CD4-positive, CD25-positive, alpha-beta regulatory T cell (primary cell): Measurements from ENCODE around the gene DCAF5. TPM values are rescaled to one million over a fixed set of nuclear protein-coding genes. Genes with fewer than 3 reads are reported as not detected.
A peak's percentile ranks its signal among the peaks of the same experiment; 100 is the strongest.
"Not testable (repeated sequence)": the region's sequence is repeated elsewhere in the genome, so short reads cannot be mapped to it uniquely, and the experiment has no call there.

ENCODE experiments used
- ATAC-seq, 2 donors: fragments of 150-1000 bp; cut with Tn5 transposase; one replicate each; pipeline ENCODE4 v1.10.0; 2021; ENCODE audit warnings: low read depth in 2 of 2, moderate number of reproducible peaks in 2 of 2, moderate library complexity in 1 of 2
- DNase-seq, 3 donors: peaks; one replicate each; pipeline versions ENCODE4 v3.0.0 to v3.0.0-alpha.2; 2012 to 2022; ENCODE audit warnings: mixed read lengths in 1 of 3
- H3K27ac ChIP-seq: one replicate; pipeline ENCODE4 v1.7.0; 2013; ENCODE audit warnings: mild to moderate bottlenecking, low read length; ENCODE audit not compliant: insufficient read depth, poor library complexity, severe bottlenecking
- H3K27me3 ChIP-seq: one replicate; pipeline ENCODE4 v1.7.0; 2013; ENCODE audit warnings: low read length; ENCODE audit not compliant: control insufficient read depth, insufficient read depth
- H3K36me3 ChIP-seq: one replicate; pipeline ENCODE4 v1.7.0; 2013; ENCODE audit warnings: mild to moderate bottlenecking, low read length, moderate library complexity; ENCODE audit not compliant: control insufficient read depth, insufficient read depth
- H3K4me1 ChIP-seq: 2 replicates; pipeline ENCODE4 v1.7.0; 2013; ENCODE audit warnings: mild to moderate bottlenecking, low read length; ENCODE audit not compliant: insufficient read depth, control insufficient read depth, poor library complexity, severe bottlenecking
- H3K4me3 ChIP-seq: one replicate; pipeline ENCODE4 v1.7.0; 2013; ENCODE audit warnings: low read depth, mild to moderate bottlenecking, low read length, moderate library complexity
- H3K9me3 ChIP-seq, 2 experiments: 1 replicate in 1 of 2; 2 replicates in 1 of 2; pipeline ENCODE4 v1.7.0; 2013; ENCODE audit warnings: low read length in 2 of 2, mild to moderate bottlenecking in 1 of 2, moderate library complexity in 1 of 2; ENCODE audit not compliant: control insufficient read depth in 2 of 2
- H3K27ac Mint-ChIP-seq, 3 donors: one replicate each; pipeline ENCODE4 v1.8.0; 2020 to 2022; ENCODE audit warnings: mild to moderate bottlenecking in 3 of 3, mixed read lengths in 3 of 3, moderate library complexity in 2 of 3
- H3K27me3 Mint-ChIP-seq: one replicate; pipeline ENCODE4 v1.8.0; 2022; ENCODE audit warnings: mild to moderate bottlenecking, mixed read lengths
- H3K36me3 Mint-ChIP-seq: one replicate; pipeline ENCODE4 v1.8.0; 2020; ENCODE audit warnings: mixed read lengths
- H3K4me1 Mint-ChIP-seq, 4 donors: one replicate each; pipeline ENCODE4 v1.8.0; 2020 to 2022; ENCODE audit warnings: mixed read lengths in 4 of 4, mild to moderate bottlenecking in 1 of 4
- H3K4me3 Mint-ChIP-seq, 4 donors: one replicate each; pipeline ENCODE4 v1.8.0; 2020 to 2022; ENCODE audit warnings: mild to moderate bottlenecking in 4 of 4, mixed read lengths in 4 of 4, moderate library complexity in 3 of 4
- H3K9me3 Mint-ChIP-seq, 7 donors: one replicate each; pipeline ENCODE4 v1.8.0; 2020 to 2022; ENCODE audit warnings: mixed read lengths in 7 of 7, mild to moderate bottlenecking in 3 of 7, moderate library complexity in 2 of 7
- polyA plus RNA-seq, 4 donors: library from polyadenylated mRNA; unstranded; fragments of 300-500 nt; fragmentation: Illumina TruSeq; gene quantifications; one replicate each; pipeline ENCODE4 v1.2.3, GENCODE V29; 2021
- total RNA-seq: library from RNA; stranded (reverse); gene quantifications from one replicate; pipeline ENCODE4 v1.2.3, GENCODE V29; 2022

DCAF5 gene
- total and polyA plus RNA-seq, 5 donors from 2014 or later: 43.9 to 56.9 (median 53.5) TPM

- not testable (repeated sequence) for H3K27me3 Mint-ChIP-seq, H3K27ac ChIP-seq, H3K4me1 ChIP-seq, H3K27me3 ChIP-seq, H3K9me3 ChIP-seq, H3K4me3 ChIP-seq, H3K4me3 Mint-ChIP-seq, H3K9me3 Mint-ChIP-seq, ATAC-seq, H3K27ac Mint-ChIP-seq, DNase-seq
- peaks cover 52% of the 10 kb centered on the region for H3K36me3 ChIP-seq
- peaks cover 44% of the 10 kb centered on the region for H3K36me3 Mint-ChIP-seq
- H3K4me1 Mint-ChIP-seq: peaks cover 11 to 25% (median 16%) of the 10 kb centered on the region in 4 donors
These were observed 75.7 kb downstream of the DCAF5 start for GRCh38 chr14:69077185-69077584.

GRCh38 chr14:69076341-69076740 is 76.6 kb downstream of the DCAF5 start:
- ATAC-seq (no peak), DNase-seq (no peak)
- Mint-ChIP-seq H3K27ac (no peak overlapping the region), H3K27me3 (no peaks in the 10 kb centered on the region), H3K4me3 (no peak overlapping the region), H3K9me3 (peaks cover 0 to 1% (median 0%) of the 10 kb centered on the region in 7 donors), H3K4me1 (peaks cover 9 to 20% (median 14%) of the 10 kb centered on the region in 4 donors), H3K36me3 (peaks cover 41% of the 10 kb centered on the region)
- H3K4me3 ChIP-seq: no peak overlapping the region
- H3K4me1 ChIP-seq: no peaks in the 10 kb centered on the region
- H3K36me3 ChIP-seq: peaks cover 52% of the 10 kb centered on the region
- no peaks in the 10 kb centered on the region for H3K27me3 ChIP-seq
- H3K27ac ChIP-seq: no peak overlapping the region
- no peaks in the 10 kb centered on the region for H3K9me3 ChIP-seq

- H3K27ac Mint-ChIP-seq: no peak overlapping the region
- no peak overlapping the region for H3K4me3 Mint-ChIP-seq
- Histone ChIP-seq H3K9me3 (no peaks in the 10 kb centered on the region), H3K27me3 (no peaks in the 10 kb centered on the region), H3K4me1 (no peaks in the 10 kb centered on the region), H3K27ac (no peak overlapping the region), H3K4me3 (no peak overlapping the region), H3K36me3 (peaks cover 60% of the 10 kb centered on the region)
- H3K9me3 Mint-ChIP-seq: peaks cover 0 to 1% (median 0%) of the 10 kb centered on the region in 7 donors
- peaks cover 5 to 14% (median 9%) of the 10 kb centered on the region in 4 donors for H3K4me1 Mint-ChIP-seq
- peaks cover 49% of the 10 kb centered on the region for H3K36me3 Mint-ChIP-seq
- DNase-seq (no peak), ATAC-seq (no peak)
- H3K27me3 Mint-ChIP-seq: no peaks in the 10 kb centered on the region
These were observed 79.0 kb downstream of the DCAF5 start for GRCh38 chr14:69073915-69074314.

GRCh38 chr14:69073429-69073828 is 79.5 kb downstream of the DCAF5 start:
- Histone ChIP-seq H3K36me3 (peaks cover 61% of the 10 kb centered on the region), H3K9me3 (no peaks in the 10 kb centered on the region), H3K27ac (no peak overlapping the region), H3K4me1 (no peaks in the 10 kb centered on the region), H3K4me3 (no peak overlapping the region), H3K27me3 (no peaks in the 10 kb centered on the region)
- Mint-ChIP-seq H3K9me3 (peaks cover 0 to 1% (median 0%) of the 10 kb centered on the region in 7 donors), H3K36me3 (peaks cover 45% of the 10 kb centered on the region), H3K27ac (no peak overlapping the region), H3K4me3 (no peak overlapping the region), H3K27me3 (no peaks in the 10 kb centered on the region), H3K4me1 (peaks cover 3 to 13% (median 8%) of the 10 kb centered on the region in 4 donors)
- no peak for DNase-seq
- no peak for ATAC-seq

- Mint-ChIP-seq H3K36me3 (peaks cover 48% of the 10 kb centered on the region), H3K27ac (peak overlapping the region; percentile 4 to 83 (median 75)), H3K4me1 (peaks cover 3 to 10% (median 8%) of the 10 kb centered on the region in 4 donors), H3K4me3 (no peak overlapping the region), H3K27me3 (no peaks in the 10 kb centered on the region), H3K9me3 (peaks cover 0 to 1% (median 0%) of the 10 kb centered on the region in 7 donors)
- Histone ChIP-seq H3K4me3 (no peak overlapping the region), H3K27me3 (no peaks in the 10 kb centered on the region), H3K27ac (no peak overlapping the region), H3K9me3 (no peaks in the 10 kb centered on the region), H3K36me3 (peaks cover 60% of the 10 kb centered on the region), H3K4me1 (no peaks in the 10 kb centered on the region)
- no peak for DNase-seq
- no peak for ATAC-seq
These were observed 80.3 kb downstream of the DCAF5 start for GRCh38 chr14:69072584-69072983.

- no peak overlapping the region for H3K27ac ChIP-seq
- no peaks in the 10 kb centered on the region for H3K4me1 ChIP-seq
- no peaks in the 10 kb centered on the region for H3K27me3 ChIP-seq
- Mint-ChIP-seq H3K36me3 (peaks cover 44% of the 10 kb centered on the region), H3K27me3 (no peaks in the 10 kb centered on the region), H3K9me3 (no peaks in the 10 kb centered on the region), H3K4me3 (no peak overlapping the region), H3K4me1 (peaks cover 4 to 15% (median 8%) of the 10 kb centered on the region in 4 donors), H3K27ac (peak overlapping the region in 1 of 3 donors; percentile 50)
- no peak for ATAC-seq
- H3K36me3 ChIP-seq: peaks cover 50% of the 10 kb centered on the region
- H3K4me3 ChIP-seq: no peak overlapping the region
- DNase-seq: no peak
- H3K9me3 ChIP-seq: no peaks in the 10 kb centered on the region
These were observed 84.0 kb downstream of the DCAF5 start for GRCh38 chr14:69068744-69069421.

GRCh38 chr14:69066396-69067171 is 86.3 kb downstream of the DCAF5 start:
- Histone ChIP-seq H3K27ac (no peak overlapping the region), H3K27me3 (no peaks in the 10 kb centered on the region), H3K4me1 (no peaks in the 10 kb centered on the region), H3K4me3 (no peak overlapping the region), H3K36me3 (peaks cover 47% of the 10 kb centered on the region), H3K9me3 (no peaks in the 10 kb centered on the region)
- Mint-ChIP-seq H3K27me3 (no peaks in the 10 kb centered on the region), H3K4me1 (peaks cover 2 to 7% (median 5%) of the 10 kb centered on the region in 4 donors), H3K9me3 (no peaks in the 10 kb centered on the region), H3K36me3 (peaks cover 44% of the 10 kb centered on the region), H3K27ac (peak overlapping the region in 2 of 3 donors; percentile 12 to 43), H3K4me3 (no peak overlapping the region)
- DNase-seq: no peak
- no peak for ATAC-seq
